Activated effector memory CD4-positive, alpha-beta T cell treated with Interleukin-2 at 50 U/mL for 16 hours (primary cell): ENCODE results near the gene ZDHHC8.

Experiments
- DNase-seq: peaks from one replicate; pipeline ENCODE4 v3.0.0-alpha.2; 2020

The ZDHHC8 gene, protein sequence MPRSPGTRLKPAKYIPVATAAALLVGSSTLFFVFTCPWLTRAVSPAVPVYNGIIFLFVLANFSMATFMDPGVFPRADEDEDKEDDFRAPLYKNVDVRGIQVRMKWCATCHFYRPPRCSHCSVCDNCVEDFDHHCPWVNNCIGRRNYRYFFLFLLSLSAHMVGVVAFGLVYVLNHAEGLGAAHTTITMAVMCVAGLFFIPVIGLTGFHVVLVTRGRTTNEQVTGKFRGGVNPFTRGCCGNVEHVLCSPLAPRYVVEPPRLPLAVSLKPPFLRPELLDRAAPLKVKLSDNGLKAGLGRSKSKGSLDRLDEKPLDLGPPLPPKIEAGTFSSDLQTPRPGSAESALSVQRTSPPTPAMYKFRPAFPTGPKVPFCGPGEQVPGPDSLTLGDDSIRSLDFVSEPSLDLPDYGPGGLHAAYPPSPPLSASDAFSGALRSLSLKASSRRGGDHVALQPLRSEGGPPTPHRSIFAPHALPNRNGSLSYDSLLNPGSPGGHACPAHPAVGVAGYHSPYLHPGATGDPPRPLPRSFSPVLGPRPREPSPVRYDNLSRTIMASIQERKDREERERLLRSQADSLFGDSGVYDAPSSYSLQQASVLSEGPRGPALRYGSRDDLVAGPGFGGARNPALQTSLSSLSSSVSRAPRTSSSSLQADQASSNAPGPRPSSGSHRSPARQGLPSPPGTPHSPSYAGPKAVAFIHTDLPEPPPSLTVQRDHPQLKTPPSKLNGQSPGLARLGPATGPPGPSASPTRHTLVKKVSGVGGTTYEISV

DNA sequence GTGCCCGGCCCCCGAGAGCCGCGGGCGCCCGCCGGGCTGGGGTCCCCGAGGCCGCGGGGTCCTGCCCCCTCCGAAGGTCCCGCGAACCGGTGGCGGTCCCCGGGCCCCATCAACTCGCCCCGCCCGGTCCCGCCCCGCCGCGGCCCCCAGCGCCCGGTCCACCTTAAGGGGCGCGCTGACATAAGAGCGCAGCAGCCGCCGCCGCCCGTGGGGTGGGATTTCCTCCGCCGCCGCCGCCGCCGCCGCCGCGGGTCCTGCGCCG lies at the start of gene ZDHHC8:
Gene ZDHHC8, plus strand, starts transcription at position 208 of the 262 bp plus-strand sequence. CDS start 144 bp downstream, outside the sequence.
- peak; percentile 22 for DNase-seq

DNA sequence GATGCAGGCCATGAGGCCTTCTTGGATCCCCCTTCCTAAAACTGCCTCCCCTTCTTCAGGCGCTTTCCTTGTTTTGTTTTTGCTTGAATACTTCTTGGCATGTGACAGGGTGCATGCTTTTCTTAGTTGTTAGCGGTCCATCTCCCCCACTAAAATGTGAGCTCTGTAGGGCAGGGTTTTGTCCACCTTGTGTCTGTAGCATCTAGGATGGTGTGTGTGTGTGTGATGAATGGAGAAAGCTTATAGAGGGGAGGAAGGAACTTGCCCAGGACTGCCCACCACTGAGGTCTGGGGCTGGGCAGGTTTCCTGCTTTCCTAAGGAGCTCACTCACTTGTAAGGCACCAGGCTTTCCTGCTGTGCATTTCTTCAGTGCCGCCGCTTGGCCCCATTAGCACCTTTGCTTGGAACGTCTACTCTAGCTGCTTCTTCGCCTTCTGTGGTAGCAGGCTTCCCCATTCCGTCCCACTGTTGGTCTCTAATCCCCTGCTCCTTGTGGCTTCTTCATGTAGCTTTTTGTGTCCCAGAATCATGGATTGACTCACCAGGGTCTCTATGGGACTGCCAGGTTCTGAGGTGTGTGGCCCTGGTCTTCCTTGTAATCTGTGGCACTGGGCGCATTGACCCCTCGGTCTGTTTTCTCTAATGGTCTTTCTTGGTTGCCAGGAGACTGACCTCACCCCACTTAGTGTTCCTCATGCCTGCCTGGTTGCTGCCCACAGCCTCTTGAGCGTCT lies 48.3 kb upstream of the ZDHHC8 start:
- no peak for DNase-seq

DNA sequence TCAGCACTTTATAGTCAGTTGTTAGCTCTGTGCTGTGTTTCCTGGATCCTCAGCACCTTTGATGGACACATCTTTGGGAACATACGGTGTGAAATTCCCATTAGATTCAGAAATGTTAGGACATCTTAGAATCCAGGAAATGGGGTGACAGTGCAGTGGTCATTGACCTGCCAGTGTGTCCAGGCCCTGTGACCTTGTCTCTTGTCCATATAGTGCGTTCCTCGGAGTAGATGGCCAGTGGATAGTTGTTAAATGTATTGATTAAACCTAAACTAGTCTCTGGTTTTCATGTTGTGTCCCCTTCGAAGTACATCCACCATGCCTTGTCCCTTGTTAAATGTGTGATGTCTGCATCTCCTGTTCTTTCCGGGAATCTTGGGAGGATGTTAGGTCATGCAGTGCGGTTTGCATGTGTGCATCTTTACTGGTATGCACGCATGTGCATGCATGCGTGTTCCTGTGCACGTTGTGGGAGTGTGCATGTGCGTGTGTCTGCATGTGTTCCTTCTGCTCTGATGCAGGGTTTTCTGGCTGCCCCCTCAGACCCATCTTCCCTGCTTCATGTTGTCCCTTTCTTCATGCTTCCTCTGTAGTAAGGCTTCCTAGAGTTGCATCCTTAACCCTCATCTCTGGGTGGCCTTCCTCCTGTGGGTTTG lies 47.6 kb upstream of the ZDHHC8 start:
- no peak for DNase-seq

DNA sequence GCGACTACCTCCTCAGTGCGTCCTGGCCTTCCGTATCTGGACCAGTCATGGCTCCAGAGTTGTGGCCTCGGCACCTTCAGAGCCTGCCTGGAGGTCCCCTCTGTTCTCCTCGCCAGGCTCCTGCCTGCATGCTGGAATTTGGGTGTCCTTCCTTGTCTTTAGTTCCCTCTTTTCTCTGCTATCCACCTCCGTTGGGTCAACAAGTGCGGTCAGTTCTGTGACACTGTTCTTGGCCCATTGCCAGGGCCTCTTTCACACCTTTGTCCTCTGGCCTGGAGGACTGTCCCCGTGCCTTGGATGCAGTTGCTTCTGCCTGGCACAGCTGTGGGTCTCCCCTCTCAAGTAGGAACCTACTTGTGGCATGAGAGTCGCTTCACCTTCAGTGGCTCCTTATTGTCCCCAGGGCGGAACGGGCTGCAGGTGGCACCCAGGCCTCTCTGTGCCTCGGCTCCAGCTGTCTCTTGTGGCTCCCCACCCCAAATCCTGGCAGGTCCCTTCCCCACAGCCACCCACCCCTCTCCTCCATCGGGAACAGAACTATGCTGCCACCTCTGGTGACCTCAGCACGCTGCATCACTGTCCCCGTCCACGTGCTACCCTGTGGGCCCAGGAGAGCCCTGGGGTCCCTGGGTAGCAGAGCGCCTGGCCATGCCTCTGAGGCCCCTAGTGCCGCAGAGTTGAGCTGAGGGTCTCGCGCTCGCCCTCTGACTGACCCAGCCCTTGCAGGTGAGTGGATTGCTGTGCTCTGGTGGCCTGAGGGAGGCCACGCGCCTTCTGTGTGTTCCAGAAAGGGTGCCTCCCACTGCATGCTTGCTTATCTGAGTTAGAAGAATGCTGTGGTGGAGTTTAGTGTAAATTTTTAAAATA lies 46.8 kb upstream of the ZDHHC8 start:
- DNase-seq = no peak

DNA sequence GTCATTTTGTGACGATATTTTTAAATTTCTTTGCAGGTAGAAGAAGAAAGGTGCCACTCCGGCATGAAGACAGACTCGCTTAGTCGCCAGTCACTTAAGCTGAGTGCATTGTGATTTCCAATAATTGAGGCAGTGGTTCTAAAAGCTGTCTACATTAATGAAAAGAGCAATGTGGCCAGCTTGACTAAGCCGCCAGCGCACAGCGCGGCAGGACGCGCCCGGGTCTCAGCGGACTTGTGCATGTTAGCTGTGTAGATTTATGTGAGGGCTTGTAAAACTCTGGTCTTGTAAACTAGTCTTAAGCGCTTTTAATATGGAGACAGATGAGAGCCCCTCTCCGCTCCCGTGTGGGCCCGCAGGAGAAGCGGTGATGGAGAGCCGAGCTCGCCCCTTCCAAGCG lies 46.0 kb upstream of the ZDHHC8 start:
- DNase-seq = no peak

DNA sequence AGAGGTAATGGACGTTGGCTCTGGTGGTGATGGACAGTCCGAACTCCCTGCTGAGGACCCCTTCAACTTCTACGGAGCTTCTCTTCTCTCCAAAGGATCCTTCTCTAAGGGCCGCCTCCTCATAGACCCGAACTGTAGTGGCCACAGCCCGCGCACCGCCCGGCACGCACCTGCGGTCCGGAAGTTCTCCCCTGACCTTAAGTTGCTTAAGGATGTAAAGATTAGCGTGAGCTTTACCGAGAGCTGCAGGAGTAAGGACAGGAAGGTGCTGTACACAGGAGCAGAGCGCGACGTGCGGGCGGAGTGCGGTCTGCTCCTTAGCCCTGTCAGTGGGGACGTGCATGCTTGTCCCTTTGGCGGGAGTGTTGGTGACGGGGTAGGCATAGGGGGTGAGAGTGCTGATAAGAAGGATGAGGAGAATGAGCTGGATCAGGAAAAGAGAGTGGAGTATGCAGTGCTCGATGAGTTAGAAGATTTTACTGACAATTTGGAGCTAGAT lies 45.5 kb upstream of the ZDHHC8 start:
- DNase-seq = no peak

DNA sequence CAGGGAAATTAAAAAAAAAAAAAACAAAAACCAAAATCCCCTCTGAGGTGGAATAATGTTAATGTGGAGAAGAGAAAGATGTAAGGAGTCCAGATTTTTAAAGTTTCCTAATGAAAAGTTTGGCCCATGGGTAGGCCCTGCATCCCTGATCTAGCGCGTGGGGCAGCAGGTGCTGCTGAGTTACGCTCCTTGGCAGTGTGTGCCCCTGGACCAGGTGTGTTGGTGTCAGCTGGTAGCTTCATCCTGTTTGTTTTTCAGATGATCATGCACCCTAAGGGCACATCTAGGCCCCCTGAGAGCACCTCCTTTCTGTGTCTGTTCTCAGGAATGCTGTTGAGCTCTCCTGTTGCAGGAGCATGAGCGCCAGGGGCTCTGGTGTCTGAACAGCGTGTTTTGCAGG lies 44.8 kb upstream of the ZDHHC8 start:
- no peak for DNase-seq

DNA sequence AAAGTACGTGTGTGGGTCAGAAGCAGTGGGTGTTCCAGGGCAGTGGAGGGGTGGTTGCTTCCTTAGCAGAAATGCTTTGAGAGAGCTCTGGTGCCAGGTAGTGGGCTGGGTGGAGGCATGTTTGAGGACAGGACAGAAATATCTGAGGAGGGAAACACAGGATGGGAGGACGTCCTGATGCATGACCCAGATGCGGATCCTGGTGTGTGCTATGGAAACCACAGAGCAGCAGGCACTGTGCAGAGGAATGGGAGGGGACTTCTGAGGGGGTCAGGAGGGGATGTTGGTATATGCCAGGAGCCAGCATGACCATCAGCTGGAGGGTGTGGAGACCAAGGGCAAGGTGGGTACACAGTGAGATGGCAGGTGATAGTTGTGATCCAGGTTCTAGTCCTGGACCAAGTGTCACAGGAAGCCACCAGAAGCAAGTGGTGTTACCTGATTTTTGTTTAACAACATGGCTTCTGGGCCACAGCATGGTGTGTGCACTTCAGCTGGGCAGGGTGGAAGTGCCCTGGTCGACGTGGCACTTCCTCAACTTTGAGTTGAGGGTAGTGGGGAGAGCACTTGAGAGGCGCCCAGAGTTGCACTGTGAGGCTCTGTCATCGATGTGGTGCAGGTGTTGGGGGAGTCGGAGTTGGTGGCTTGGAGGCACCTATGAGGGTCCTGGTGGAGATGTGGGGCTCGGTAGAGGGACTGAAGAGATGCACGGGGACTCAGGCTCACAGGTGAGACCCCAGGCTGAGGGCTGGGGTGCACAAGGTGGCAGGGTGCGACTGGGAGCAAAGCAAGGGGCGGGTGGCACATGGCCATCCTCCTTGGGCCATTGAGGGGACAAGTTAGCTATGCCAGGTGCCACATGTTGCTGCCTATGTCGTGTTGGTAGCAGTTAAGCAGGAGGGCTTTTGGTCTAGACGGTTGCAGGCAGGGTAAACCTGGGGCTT lies 44.0 kb upstream of the ZDHHC8 start:
- no peak for DNase-seq

DNA sequence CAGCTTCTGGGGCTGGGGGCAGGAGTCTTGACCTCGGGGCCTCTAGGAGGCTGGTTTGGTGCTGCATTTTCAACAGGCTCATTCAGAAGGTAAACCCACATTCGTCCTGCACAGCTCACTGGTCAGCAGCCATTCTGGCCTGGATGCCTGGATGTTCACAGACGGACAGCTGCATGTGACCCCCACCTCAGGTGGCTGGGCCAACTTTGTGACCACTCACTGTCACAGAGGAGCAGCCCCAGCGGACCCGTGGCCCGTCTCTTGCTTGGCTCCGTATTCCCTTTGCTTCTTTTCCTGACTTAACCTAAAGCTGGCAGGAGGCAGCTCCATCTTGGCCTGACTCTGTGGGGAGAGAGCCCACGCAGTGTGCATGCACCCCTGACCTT lies 43.3 kb upstream of the ZDHHC8 start:
- no peak for DNase-seq

DNA sequence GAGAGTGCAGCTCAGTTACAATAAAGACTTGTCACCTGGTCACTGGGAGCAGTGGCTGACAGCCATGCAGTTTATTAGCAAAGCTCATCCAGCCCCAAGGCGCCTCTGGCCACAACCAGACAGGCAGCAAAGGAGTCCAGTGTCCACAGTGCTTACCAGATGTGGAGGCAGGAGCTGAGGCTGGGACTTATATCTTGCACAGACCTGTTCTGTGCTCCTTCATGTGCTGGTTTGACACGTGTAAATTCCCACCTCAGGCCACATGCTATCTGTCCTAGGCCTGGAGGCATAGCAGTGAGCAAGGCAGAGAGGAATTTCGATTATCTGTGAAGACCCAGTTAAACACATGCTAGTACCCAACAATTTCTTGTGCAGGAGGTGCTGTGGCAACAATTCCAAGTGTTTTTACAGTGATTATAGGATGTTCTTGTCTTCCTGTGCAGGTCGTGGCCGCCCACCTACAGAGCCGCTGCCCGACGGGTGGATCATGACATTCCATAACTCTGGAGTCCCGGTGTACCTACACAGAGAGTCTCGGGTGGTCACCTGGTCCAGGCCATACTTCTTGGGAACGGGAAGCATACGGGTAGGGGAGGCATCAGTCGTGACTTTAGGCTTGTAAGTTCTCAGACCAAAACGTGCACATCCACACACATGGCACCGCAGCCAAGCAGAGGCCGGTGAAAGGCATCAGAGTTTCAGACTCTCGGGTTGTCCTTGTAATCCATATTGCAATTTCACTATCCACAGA lies 42.2 kb upstream of the ZDHHC8 start:
- DNase-seq = no peak

DNA sequence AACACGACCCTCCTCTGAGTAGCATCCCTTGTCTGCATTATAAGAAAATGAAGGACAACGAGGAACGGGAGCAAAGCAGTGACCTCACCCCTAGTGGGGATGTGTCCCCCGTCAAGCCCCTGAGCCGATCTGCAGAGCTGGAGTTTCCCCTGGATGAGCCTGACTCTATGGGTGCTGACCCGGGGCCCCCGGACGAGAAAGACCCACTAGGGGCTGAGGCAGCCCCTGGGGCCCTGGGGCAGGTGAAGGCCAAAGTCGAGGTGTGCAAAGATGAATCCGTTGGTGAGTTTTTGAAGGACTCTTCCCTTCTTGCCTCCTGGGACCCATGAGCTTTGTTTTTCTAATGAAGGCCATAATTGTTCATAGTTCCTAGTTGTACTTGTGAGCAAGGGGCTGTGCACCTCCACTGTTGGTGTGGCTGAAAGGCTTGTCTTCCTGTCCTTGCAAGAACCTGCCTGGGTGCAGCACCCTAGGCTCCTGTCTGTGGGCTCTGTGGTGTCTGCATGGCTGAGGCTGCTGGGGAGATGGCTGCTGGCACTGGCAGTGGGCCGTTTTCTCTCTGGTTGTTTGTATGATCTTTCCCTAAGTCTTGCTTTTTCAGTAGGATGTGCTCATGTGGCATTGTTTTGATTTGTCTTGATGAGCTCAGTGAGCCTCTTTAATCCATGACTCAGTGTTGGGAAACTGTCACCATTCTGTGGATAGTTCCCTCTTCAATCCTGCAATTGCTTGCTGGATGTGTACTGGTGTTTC lies 41.5 kb upstream of the ZDHHC8 start:
- DNase-seq = no peak

DNA sequence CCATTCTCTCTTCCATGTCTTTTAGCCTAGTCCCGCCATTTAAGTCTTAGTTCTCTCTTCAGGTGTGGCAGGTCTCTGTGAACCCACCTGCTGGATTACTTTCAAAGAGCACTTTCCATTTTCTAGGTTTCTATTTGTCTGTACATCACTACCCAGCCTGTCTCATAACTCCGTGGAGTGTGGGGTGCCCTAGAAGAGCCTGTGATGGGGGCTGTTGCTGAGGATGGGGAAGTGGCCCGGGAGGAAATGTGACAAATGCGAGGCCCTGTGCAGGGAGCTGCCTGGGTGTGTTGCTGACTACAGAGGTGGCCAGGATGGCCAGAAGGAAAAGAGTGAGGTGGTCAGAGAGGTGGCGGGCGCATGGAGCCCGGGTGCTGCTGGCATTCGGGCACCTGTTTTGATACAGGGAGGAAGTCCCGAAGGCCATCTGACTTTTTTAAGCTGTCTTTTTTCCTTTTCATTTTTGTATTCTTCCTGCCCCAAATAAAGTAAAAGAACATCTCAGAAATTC lies 40.8 kb upstream of the ZDHHC8 start:
- DNase-seq = no peak

DNA sequence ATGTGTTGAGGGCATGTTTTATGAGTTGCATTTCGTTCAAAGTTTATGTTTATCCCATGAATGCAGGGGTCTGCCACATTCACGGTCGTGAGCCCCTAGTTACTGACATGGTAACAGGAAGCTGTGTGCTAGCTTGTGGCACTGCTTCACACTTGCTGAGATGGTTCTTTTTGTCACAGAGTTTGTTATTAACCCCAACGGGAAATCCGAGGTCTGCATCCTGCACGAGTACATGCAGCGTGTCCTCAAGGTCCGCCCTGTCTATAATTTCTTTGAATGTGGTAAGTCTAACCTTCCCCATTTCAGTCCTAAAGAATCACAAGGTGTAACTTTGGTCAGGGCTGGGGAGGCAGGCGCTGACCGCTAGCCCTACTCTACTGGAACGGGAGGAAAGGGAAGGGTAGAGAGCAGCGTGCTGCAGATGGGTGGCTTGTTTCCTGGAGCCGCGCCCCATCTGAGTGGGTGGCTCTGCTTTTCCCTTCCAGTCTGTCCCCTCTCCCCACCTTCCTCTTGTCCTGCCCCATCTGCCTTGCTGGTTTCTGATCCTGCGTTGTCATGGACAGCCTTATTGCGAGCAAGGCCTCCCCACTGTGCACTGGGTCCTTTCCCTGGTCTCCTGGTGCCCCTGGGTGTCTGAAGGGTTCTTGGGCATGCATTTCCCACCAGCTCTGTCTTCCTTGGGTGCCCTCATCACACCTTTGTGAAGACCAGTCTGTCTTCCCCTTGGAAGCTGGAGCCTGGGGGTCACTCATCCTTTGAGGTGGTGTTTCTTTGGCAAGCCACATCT lies 39.7 kb upstream of the ZDHHC8 start:
- no peak for DNase-seq

DNA sequence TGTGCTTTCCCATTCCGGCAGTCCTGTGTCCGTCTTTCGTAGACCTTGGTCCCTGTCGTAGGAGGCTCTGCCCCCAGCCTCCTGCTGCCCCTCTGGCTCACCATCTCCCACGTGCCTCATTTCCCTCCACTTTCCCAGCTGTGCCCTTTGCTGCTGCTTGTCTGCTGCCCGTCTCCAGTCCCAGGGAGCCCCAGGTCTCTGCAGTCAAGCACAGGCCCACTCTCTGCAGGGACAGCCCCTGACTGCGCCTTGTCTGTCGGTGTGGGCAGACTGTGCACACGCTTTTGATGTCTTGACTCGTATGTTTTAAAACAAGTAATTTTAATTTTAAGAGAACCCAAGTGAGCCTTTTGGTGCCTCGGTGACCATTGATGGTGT lies 39.1 kb upstream of the ZDHHC8 start:
- no peak for DNase-seq

DNA sequence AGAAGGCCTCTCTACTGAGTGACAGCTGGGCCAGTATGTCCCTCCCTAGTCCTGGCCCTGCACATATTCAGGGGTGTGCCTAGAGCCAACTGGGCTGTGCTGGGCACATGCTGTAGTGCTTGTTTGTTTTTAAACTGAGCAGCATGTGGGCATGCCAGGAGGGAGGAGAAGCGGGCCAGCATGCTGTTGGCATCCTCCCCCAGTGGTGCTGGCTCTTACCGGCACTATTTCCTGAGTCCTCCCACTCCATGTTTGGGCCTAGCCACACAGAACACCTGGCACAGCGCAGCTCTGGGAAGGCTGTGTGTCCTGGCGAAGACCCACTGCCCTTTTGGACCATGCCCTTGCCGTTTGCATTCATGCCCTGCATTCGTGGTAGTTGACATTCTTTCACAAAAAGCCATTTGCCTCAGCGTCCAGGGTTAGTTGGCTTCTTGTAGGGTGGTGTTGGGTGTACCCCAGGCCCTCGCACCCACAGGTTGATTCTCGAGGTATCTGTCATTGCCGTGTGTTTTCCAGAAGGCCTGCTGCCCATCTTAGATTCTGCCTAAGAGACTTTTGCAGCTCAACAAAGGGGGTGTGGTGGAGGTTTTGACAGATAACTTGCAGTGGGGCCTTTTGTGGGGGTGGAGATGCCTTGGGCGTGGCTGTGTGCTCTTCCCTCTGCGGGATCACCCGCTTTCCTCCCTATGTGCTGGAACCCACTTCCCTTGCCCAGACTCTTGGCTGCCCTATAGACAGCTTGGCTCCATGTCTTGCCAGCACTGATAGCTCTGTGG lies 38.0 kb upstream of the ZDHHC8 start:
- DNase-seq = no peak

DNA sequence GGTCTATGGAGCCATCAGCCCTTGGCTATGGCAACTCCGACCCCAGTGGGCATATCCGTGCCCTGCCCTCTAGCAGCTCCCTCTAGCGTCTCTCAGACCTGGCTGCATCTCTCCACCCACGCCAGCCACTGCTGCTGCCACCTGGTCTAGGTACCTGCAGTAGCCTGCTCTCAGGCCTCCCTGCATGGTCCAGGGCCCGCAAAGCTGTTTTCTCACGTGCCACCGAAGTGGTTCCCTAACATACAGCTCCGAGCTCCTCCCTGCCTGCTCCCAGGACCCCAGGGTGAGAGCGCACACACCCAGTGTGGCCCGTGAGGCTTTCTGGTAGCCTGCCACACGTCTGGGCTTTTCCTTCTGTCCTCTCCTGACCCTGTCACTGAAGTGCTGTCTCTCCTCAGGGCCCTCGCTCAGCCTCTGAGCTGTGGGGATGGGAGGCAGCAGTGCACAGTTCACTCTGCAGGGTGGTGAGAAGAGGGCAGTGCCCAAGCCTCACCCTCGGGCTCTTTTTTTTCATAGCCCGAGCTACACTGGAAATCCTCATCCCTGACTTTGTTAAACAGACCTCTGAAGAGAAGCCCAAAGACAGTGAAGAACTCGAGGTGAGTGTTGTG lies 37.3 kb upstream of the ZDHHC8 start:
- DNase-seq = no peak

DNA sequence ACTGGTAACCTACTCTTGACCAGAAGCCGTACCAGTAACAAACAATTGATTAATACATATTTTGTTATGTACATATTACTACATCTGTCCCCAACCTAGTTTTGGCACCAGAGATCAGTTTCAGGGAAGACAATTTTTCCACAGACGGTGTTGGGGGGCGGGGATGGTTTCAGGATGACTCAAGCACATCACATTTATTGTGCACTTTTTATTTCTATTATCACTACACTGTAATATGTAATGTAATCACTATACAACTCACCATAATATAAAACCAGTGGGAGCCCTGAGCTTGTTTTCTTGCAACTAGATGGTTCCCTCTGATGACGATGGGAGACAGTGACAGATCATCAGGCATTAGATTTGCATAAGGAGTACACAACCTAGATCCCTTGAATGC lies 36.1 kb upstream of the ZDHHC8 start:
- no peak for DNase-seq
